Measurements from ENCODE around the gene MTMR10.

The MTMR10 gene

GRCh38 chr15:30895461-30896210 is 95.8 kb downstream of the MTMR10 start:
- no peak overlapping the region for H3K4me3 ChIP-seq (ENCODE audit: low read depth, low read length)
- H3K4me1 ChIP-seq, result no peaks in the 10 kb centered on the region
- TF ChIP-seq, protein P1, sequence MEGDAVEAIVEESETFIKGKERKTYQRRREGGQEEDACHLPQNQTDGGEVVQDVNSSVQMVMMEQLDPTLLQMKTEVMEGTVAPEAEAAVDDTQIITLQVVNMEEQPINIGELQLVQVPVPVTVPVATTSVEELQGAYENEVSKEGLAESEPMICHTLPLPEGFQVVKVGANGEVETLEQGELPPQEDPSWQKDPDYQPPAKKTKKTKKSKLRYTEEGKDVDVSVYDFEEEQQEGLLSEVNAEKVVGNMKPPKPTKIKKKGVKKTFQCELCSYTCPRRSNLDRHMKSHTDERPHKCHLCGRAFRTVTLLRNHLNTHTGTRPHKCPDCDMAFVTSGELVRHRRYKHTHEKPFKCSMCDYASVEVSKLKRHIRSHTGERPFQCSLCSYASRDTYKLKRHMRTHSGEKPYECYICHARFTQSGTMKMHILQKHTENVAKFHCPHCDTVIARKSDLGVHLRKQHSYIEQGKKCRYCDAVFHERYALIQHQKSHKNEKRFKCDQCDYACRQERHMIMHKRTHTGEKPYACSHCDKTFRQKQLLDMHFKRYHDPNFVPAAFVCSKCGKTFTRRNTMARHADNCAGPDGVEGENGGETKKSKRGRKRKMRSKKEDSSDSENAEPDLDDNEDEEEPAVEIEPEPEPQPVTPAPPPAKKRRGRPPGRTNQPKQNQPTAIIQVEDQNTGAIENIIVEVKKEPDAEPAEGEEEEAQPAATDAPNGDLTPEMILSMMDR (IDR thresholded peaks at IDR 0.05; ENCODE audit: low read depth, low read length), result no peak
- H3K27me3 ChIP-seq, result no peaks in the 10 kb centered on the region
- H3K9me3 ChIP-seq, result no peaks in the 10 kb centered on the region
- H3K36me3 ChIP-seq, result no peaks in the 10 kb centered on the region
- DNase-seq, result no peak

DNA sequence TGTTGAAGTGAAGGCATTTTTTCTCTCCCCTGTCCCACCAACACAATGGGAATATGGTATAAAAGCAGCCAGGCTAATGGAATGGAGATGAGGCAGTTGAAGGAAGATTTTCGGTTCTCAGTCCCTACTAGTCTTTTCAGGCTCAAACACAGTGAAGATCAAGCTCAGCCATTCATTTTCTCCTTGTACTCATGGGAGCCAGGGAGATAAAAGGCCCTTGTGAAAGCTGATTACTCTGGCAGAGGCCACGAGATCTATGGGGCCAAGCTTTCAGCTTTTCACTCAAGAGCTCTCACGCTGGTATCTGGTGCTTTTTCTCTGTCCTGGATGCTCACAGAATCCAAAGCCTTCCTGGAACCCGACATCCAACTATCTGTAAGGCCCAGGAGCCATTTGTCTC is 102.2 kb downstream of the MTMR10 start:
- TF ChIP-seq, protein P1 (IDR thresholded peaks at IDR 0.05; ENCODE audit: low read depth, low read length), result no peak
- Histone ChIP-seq H3K36me3 (no peaks in the 10 kb centered on the region), H3K9me3 (no peaks in the 10 kb centered on the region), H3K4me3 (ENCODE audit: low read depth, low read length) (no peak overlapping the region), H3K4me1 (no peaks in the 10 kb centered on the region), H3K27me3 (no peaks in the 10 kb centered on the region)
- DNase-seq, result no peak

Data from BE2C (cell line).